H4 (cell line): ENCODE measurements around the gene NELFCD. TPM values are rescaled to one million over a fixed set of nuclear protein-coding genes. Genes with fewer than 3 reads are reported as not detected.
A peak's percentile ranks its signal among the peaks of the same experiment; 100 is the strongest.
"Not testable (repeated sequence)": the region's sequence is repeated elsewhere in the genome, so short reads cannot be mapped to it uniquely, and the experiment has no call there.

Experiments used
- DNase-seq: peaks from one replicate; pipeline ENCODE4 v3.0.0-alpha.2; 2015; ENCODE audit warnings: low spot score
- total RNA-seq: library from RNA; depleted of rRNA; stranded (reverse); fragments of >200 nt; shearing (Covaris generic); gene quantifications from 2 replicates; pipeline ENCODE4 v1.2.3, GENCODE V29; 2014

NELFCD gene
- total RNA-seq, 1 experiment from 2014 or later = 44.2 TPM

- no peak for DNase-seq
Observed at GRCh38 chr20:59025511-59025910, 44.5 kb downstream of the NELFCD start.

- DNase-seq = no peak
Observed at GRCh38 chr20:59026904-59027740, 46.1 kb downstream of the NELFCD start.

DNA sequence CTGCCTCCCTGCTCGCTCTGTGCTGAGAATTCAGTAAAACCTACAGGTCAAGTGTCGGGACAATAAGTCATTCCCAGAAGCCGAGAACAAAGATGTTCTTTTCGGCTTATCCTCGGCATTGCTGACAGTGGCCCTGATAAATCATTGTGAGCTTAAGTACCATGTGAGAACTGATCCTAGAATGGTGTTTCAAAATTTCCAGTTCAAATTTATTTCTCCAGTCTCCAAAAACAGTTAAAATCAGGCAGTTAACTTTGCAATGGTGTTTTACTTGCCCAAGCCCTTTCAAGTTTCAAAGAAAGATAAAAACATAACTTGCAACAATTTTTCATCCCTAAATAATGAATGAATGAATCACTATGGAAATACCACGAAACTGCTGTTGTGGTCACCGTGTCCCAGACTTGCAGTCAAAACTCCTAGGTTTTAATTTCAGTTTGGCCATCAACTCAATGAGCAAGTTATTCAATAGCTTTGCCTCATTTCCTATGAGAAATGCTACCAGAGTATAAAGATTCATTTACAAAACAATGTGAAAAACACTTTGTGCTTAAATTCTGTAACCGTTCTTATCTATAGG, 46.8 kb downstream of the NELFCD start:
- no peak for DNase-seq

DNA sequence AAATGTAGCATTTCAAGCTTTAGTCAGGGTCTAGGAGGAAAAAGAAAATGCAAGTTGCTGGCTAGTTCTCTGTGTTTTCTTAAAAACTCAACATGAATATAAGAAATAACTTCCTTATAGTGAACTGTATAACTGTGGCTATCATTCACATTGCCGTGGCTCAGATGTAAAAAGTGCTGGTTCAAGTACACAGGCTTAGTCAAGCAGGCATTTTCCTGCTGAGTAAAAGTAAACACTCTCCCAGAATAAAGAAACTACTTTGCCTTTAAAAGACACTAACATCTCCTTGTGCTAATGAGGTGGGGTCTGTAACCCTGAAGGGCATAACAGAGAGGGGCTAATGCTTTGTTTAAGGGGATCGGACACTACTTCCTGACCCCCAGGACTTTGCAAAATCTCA, 47.8 kb downstream of the NELFCD start:
- DNase-seq = no peak

- DNase-seq = no peak
Observed at GRCh38 chr20:59030911-59031563, 50.0 kb downstream of the NELFCD start.

GRCh38 chr20:59031564-59032022, 50.5 kb downstream of the NELFCD start:
- DNase-seq = no peak

DNA sequence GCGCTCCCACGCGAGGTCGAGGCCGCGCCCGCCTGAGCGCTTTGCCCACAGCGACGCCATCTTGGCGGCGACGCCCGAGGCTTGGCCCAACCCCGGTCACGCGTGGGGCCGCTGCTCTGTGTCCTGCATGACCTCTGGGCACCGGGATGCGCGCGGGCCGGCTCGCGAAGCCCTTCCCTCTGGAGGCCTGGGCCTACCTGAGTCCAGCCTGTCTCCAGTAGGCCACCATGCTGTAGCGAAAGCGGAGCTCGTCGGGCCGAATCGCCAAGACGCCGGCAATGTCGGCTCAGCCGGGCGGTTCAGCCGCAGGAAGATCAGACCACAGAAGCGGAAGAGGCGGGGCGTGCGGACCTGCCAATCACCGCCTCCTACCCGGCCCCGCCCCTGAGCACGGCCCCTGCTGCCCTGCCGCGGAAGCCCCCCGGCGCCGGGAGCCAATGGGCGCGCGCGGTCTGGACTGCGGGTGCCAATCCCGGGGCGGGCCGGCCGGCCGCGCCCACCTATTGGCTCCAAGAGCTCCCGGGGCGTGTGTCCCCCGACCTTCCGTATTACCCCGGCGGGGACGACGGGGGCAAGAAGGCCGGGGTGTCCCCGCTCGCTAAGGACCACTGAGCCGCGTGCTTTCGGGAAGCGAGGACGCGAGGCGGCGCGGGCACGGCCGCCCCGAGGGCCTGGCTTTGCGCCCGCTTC, 51.1 kb downstream of the NELFCD start, which contains the start of gene ATP5F1E:
TSS of gene ATP5F1E (minus strand) at position 313 of the 690 bp plus-strand sequence. CDS start at position 229, 84 bp downstream.
- DNase-seq = peak; percentile 88

DNA sequence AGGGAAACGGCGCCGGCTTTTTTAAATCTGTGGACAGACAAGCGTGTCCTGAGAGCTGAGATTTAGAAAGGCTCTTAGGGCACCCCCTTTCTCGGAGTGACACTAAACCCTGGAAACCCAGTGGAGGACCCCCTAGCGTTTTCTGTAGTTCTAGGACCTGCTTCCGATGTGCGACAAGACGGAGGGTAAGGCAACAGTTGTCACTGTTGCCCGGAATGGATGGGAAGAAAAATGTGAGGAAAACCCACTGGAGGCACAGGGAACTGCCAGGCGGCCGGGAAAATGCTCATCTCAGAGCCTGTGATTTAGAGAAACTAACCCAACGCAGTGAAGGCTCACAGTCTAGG, 51.6 kb downstream of the NELFCD start:
- peak; percentile 26 for DNase-seq

- no peak for DNase-seq
Observed at GRCh38 chr20:59033093-59033492, 52.0 kb downstream of the NELFCD start.

DNA sequence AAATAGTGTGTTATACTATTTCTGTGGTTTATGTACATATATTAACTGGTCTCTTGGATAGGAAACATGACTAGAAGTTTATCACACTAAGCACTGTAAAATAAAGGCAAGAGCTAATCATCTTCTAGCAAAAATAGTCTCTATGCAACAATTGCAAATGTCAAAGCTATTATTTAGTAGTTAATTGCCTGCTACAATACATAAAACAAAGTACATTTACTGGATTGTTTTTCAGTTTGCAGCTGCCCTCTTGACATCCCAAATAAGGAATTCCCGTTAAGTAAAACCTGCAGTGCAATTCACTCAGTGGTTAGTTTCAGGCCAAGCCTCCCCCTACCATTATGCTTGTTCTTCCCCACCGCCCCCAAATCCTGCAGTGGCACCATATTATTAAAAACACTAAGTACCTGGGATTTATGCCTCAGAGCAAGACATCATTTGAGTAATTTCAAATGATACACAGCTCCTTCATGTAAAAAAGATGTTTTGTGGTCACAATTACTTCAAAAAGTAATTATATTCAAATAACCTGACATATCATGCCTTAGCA, 52.6 kb downstream of the NELFCD start:
- no peak for DNase-seq

GRCh38 chr20:59035381-59035780, 54.3 kb downstream of the NELFCD start:
- no peak for DNase-seq

DNA sequence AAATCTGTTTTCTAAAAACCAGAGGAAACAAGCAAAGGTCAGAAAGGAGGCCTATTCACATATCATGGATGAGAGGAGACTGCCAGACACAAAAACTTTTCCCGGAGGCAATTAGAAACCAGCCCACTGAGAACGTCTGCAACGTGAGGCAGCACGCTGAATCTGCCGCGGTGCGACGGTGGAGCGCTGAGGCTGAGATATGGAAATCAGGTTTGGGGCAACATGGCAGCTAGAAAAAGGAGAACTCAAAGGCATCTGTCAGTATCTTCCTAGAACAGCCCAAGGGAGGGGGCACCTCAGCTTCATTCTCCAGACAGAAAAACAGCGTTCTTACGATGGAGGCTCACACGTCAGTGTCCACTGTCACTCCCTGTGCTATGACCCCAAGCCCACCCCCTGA, 56.3 kb downstream of the NELFCD start:
- DNase-seq = no peak

- DNase-seq = no peak
Observed at GRCh38 chr20:59039233-59039632, 58.2 kb downstream of the NELFCD start.

GRCh38 chr20:59040667-59041066, 59.6 kb downstream of the NELFCD start:
- DNase-seq = no peak

DNA sequence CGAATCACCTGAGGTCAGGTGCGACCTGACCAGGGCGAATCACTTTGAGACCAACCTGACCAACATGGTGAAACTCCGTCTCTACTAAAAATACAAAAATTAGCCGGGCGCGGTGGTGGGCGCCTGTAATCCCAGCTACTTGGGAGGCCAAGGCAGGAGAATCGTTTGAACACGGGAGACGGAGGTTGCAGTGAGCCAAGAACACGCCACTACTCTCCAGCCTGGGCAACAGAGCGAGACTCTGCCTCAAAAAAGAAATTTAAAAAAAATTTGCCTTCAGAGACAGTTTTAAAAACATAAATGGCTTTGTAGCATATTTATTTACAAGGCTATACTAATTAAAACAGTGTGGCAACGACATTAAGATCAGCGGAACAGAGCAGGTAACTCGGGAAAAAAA, 60.4 kb downstream of the NELFCD start:
- DNase-seq = not testable (repeated sequence)

- no peak for DNase-seq
Observed at GRCh38 chr20:59042151-59042795, 61.2 kb downstream of the NELFCD start, which contains the start of gene PRELID3B. PRELID3B (minus strand) TSS chr20:59042786; CDS start chr20:59042730, 56 bp downstream.

- peak; percentile 74 for DNase-seq
Observed at GRCh38 chr20:59042796-59043631, 62.0 kb downstream of the NELFCD start.

DNA sequence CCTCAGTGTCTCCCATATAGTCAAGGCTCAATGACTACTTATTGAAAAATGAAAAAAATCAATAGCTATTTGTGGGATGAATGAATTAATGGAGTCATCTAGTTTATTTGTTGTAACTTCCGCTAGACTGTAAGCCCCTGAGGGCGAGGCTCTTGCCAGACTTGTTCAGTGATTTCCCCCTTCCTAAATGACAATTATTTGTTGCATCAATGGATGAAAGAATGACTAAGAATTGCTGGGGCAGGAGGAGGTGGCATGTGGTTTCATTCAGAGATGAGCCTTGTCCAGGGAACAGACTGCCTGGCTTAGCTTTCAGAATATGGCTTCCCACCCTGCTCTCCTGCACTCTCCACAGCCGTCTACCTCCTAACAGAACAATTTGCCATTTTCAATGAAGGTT, 62.6 kb downstream of the NELFCD start:
- DNase-seq = peak; percentile 7

- DNase-seq = no peak
Observed at GRCh38 chr20:59044295-59044694, 63.2 kb downstream of the NELFCD start.
